ENCODE results near the gene NPRL2.

Gene NPRL2

DNA sequence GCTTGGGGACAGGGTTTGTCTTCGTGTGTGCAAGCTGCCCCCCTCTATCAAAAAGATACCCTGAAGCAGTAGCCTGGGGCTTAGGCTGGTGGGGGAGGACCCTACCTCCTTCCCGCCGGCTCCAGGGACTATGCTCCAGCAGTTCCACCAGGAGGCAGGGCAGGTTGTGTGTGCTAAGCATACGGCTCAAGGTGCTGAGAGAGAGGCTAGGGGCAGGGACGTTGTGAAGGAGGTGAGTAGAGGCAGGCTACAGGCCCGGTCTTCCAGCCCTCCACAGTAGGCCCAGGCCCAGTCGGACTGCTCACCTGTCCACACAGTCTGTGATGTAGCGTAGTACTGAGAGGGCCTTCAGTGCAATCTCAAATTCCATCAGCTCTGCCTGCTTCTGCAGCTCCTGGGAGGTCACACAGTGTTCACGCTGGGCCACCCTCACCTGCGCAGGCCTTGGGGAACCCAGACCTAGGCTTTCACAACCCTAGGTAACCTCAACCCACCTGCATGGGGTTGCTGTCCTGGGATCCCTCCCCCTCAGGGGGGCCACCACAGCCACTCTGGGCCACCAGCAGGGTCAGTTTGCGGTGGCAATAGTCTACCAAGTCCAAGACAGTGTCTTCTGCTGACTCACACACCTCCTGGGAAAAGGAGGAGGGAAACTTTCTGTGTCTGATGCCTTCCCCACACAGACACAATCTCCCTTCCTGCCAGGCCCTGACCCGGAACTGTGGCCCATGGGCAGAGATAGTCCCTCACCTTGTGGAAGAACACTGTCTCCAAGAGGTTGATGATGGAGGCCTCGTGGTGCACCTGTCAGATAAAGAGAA is 7.6 kb downstream of the NPRL2 start:
- H3K9me3 Mint-ChIP-seq = no peaks in the 10 kb centered on the region
- H3K4me3 Mint-ChIP-seq = no peak overlapping the region
- no peaks in the 10 kb centered on the region for H3K27me3 Mint-ChIP-seq
- H3K27ac Mint-ChIP-seq = no peak overlapping the region
- no peak for ATAC-seq
- peaks cover 72% of the 10 kb centered on the region for H3K4me1 Mint-ChIP-seq
- DNase-seq = no peak

DNA sequence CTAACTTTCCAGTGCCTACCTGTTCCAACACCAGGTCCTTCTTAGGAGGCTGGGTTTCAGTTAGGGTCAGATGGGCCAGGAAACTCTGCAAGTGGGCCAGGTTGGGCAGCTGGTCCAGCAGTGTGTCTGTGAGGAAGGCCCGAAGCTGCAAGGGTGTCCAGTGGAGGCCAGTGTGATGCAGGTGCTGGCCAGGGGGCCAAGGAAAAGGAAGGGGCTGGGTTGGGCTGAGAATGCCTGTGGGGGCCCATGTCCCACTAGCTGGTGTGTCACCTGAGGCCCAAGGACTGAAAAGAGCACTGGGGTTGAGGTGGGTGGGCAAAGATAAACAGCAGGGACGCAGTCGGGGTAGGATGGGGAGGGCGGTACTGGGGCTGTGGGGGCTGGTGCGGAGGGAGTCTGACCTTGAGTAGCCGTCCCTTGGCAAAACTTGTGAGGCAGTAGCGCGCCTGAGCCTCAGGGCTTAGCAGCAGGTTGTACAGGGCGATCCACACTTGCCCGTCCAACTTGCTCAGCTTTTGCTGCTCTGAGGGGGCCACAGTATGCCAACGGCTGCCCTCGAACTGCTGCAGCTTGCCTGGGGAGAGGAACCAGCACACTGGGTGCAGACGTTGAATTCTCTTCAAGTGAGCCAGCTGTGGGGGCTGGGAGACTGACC is 8.5 kb downstream of the NPRL2 start:
- Mint-ChIP-seq H3K4me3 (no peak overlapping the region), H3K9me3 (no peaks in the 10 kb centered on the region), H3K27me3 (no peaks in the 10 kb centered on the region), H3K27ac (no peak overlapping the region), H3K4me1 (peaks cover 65% of the 10 kb centered on the region)
- DNase-seq (no peak), ATAC-seq (no peak)

- Mint-ChIP-seq H3K9me3 (no peaks in the 10 kb centered on the region), H3K4me3 (peak overlapping the region; percentile 88 to 91), H3K27me3 (no peaks in the 10 kb centered on the region), H3K27ac (peak overlapping the region in 1 of 2 donors; percentile 8), H3K4me1 (peaks cover 66% of the 10 kb centered on the region)
- ATAC-seq (no peak), DNase-seq (no peak)
These were observed 9.0 kb downstream of the NPRL2 start for GRCh38 chr3:50341537-50341936.

DNA sequence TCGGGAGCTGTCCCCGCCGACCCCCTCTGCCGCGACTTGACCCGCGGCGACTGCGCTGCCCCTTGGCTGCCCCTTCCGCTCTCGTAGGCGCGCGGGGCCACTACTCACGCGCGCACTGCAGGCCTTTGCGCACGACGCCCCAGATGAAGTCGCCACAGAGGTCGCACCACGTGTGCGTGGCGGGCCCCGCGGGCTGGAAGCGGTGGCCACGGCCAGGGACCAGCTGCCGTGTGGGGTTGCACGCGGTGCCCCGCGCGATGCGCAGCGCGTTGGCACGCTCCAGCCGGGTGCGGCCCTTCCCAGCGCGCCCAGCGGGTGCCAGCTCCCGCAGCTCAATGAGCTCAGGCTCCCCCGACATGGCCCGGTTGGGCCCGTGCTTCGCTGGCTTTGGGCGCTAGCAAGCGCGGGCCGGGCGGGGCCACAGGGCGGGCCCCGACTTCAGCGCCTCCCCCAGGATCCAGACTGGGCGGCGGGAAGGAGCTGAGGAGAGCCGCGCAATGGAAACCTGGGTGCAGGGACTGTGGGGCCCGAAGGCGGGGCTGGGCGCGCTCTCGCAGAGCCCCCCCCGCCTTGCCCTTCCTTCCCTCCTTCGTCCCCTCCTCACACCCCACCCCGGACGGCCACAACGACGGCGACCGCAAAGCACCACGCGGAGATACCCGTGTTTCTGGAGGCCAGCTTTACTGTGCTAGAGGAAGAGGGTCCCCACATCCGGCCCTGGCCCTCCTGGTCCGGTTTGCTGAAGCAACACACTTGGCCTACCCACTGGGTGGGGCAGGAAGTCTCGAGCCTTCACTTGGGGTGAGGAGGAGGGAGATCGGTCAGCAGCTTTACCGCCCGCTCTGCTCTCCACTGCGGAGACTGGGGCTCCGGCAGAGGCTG is 9.9 kb downstream of the NPRL2 start, which contains the start of gene RASSF1:
TSS of gene RASSF1 (minus strand) at position 389 of the 882 bp plus-strand sequence. CDS start at position 358, 31 bp downstream.
- peak; percentile 48 for ATAC-seq
- peak; percentile 67 to 82 for DNase-seq
- Mint-ChIP-seq H3K27ac (peak within 1 kb of the TSS; percentile 85 to 96), H3K9me3 (no peaks in the 10 kb centered on the region), H3K27me3 (no peaks in the 10 kb centered on the region), H3K4me3 (peak within 1 kb of the TSS; percentile 88 to 91), H3K4me1 (peaks cover 66% of the 10 kb centered on the region)

- DNase-seq (no peak), ATAC-seq (no peak)
- H3K27ac Mint-ChIP-seq = peak overlapping the region; percentile 67 to 77
- H3K27me3 Mint-ChIP-seq = no peaks in the 10 kb centered on the region
- H3K9me3 Mint-ChIP-seq = no peaks in the 10 kb centered on the region
- peaks cover 66% of the 10 kb centered on the region for H3K4me1 Mint-ChIP-seq
- peak overlapping the region; percentile 88 to 91 for H3K4me3 Mint-ChIP-seq
These were observed 10.5 kb downstream of the NPRL2 start for GRCh38 chr3:50340147-50340447.

DNA sequence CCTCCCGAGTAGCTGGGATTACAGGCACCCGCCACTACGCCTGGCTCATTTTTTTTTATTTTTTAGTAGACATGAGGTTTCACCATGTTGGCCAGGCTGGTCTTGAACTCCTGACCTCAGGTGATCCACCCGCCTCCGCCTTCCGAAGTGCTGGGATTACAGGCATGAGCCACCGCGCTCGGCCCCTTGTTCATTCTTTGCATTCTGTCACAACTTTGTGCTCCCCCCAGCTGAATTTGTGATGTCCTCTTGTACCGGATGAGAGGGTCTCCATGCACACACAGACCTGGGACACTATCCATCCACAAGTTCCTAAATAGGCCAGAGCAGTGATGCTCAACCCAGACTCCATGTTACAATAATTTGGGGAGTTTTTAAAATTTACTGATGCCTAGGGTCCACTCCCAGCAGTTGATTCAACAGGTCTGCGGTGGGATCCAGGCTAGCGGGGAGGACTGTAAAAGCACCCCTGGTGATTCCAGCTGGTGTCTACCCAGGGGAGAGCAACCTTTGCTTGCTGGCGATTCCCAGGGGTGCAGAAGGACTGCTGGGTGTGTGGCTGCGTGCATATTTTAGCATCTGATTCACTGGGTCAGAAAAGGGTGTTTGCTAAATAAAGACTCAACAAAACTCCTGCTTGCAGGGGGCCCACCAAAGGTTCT is 11.0 kb downstream of the NPRL2 start:
- peaks cover 66% of the 10 kb centered on the region for H3K4me1 Mint-ChIP-seq
- H3K27me3 Mint-ChIP-seq = no peaks in the 10 kb centered on the region
- ATAC-seq = no peak
- peak overlapping the region; percentile 88 to 91 for H3K4me3 Mint-ChIP-seq
- H3K9me3 Mint-ChIP-seq = no peaks in the 10 kb centered on the region
- DNase-seq = no peak
- peak overlapping the region; percentile 89 to 92 for H3K27ac Mint-ChIP-seq

DNA sequence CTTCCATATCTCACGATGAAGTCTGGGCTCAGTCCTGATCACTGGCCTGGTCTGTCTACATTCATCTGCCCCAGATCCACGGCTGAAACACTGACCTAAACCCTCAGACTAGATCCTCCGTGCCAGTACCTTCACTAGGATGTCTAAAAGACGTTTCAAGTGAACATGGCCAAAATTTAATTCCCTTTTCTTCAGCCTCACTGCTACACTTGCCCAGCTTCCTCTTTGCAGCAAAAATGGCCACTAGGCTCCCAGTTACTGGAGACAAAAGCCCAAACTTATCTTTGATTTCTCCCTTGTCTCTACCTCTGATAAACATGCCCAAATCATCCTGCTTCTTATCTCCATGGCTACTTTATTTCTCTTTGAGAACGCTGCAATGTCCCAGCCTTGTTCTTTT is 11.6 kb downstream of the NPRL2 start:
- H3K4me3 Mint-ChIP-seq = peak overlapping the region; percentile 88 to 91
- ATAC-seq (no peak), DNase-seq (no peak)
- peaks cover 72% of the 10 kb centered on the region for H3K4me1 Mint-ChIP-seq
- no peaks in the 10 kb centered on the region for H3K27me3 Mint-ChIP-seq
- H3K9me3 Mint-ChIP-seq = no peaks in the 10 kb centered on the region
- peak overlapping the region; percentile 89 to 92 for H3K27ac Mint-ChIP-seq

GRCh38 chr3:50337175-50337861 is 13.3 kb downstream of the NPRL2 start:
- peak; percentile 95 to 98 for DNase-seq
- H3K27me3 Mint-ChIP-seq = no peaks in the 10 kb centered on the region
- H3K4me1 Mint-ChIP-seq = peaks cover 71% of the 10 kb centered on the region
- H3K27ac Mint-ChIP-seq = peak overlapping the region; percentile 92 to 99
- H3K4me3 Mint-ChIP-seq = peak overlapping the region; percentile 88 to 91
- peak; percentile 82 for ATAC-seq
- no peaks in the 10 kb centered on the region for H3K9me3 Mint-ChIP-seq

- Mint-ChIP-seq H3K4me1 (peaks cover 67% of the 10 kb centered on the region), H3K27me3 (no peaks in the 10 kb centered on the region), H3K27ac (peak overlapping the region; percentile 91 to 99), H3K4me3 (peak overlapping the region; percentile 88 to 91), H3K9me3 (no peaks in the 10 kb centered on the region)
- peak; percentile 61 for ATAC-seq
- peak in 1 of 2 donors; percentile 71 for DNase-seq
These were observed 14.0 kb downstream of the NPRL2 start for GRCh38 chr3:50336452-50337174.

DNA sequence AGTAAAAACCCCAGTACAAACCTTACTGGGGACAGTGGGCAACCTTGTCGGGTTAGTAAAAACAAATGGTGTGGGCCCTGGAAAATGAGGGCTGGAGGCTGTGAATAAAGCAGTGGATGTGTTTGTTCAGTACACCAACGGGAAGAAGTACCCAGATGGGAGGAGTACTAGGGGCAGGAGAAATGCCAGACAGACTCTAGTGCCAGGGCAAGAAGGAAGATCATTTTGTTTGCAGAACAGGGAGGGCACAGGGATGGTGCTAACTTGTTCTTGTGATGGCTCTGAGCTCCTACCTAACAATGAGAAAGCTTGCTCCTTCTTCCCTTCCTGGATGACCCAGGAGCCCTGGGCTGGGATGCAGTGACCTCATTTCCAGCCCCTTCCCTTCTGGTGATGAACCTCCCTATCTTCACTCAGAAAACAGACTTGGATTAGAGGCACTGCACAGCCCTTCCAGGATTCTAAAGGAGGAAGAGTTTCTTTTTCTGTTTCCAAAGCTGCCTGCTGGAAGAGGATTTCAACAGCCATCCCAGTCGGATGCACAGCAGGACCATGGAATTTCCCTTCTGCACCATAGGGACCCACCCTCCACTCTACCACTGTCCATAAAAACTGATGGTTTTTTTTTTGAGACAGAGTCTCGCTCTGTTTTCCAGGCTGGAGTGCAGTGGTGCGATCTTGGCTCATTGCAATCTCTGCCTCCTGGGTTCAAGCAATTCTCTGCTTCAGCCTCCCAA is 16.1 kb downstream of the NPRL2 start:
- H3K27me3 Mint-ChIP-seq = no peaks in the 10 kb centered on the region
- H3K27ac Mint-ChIP-seq = peak overlapping the region; percentile 61 to 65
- no peaks in the 10 kb centered on the region for H3K9me3 Mint-ChIP-seq
- peak overlapping the region; percentile 65 to 76 for H3K4me3 Mint-ChIP-seq
- ATAC-seq (no peak), DNase-seq (no peak)
- peaks cover 64% of the 10 kb centered on the region for H3K4me1 Mint-ChIP-seq

- H3K9me3 Mint-ChIP-seq = no peaks in the 10 kb centered on the region
- no peaks in the 10 kb centered on the region for H3K27me3 Mint-ChIP-seq
- ATAC-seq = no peak
- H3K4me3 Mint-ChIP-seq = peak overlapping the region; percentile 65 to 76
- H3K27ac Mint-ChIP-seq = peak overlapping the region; percentile 77 to 85
- H3K4me1 Mint-ChIP-seq = peaks cover 61% of the 10 kb centered on the region
- no peak for DNase-seq
These were observed 16.7 kb downstream of the NPRL2 start for GRCh38 chr3:50333744-50334328.

DNA sequence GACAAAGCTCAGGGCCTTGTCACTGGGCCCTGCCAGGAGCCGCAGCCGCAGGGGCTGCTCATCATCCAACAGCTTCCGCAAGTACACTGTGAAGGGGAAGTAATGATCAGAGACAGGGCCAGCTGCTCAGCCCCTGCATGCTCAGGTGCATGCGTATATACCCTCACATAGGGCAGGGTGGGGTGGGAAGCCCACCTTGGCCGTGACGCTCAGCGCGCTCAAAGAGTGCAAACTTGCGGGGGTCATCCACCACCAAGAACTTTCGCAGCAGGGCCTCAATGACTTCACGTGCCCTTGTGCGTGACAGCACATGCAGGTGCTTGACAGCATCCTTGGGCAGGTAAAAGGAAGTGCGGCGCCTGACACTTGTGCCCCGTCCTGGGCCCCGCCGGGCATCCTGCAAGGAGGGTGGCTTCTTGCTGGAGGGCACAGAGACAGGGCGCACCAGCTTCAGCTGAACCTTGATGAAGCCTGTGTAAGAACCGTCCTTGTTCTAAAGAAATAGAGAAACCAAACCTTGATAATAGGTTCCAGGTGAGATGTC is 19.1 kb downstream of the NPRL2 start:
- Mint-ChIP-seq H3K4me1 (peaks cover 57% of the 10 kb centered on the region), H3K4me3 (no peak overlapping the region), H3K9me3 (no peaks in the 10 kb centered on the region), H3K27me3 (no peaks in the 10 kb centered on the region), H3K27ac (no peak overlapping the region)
- DNase-seq (no peak), ATAC-seq (no peak)

DNA sequence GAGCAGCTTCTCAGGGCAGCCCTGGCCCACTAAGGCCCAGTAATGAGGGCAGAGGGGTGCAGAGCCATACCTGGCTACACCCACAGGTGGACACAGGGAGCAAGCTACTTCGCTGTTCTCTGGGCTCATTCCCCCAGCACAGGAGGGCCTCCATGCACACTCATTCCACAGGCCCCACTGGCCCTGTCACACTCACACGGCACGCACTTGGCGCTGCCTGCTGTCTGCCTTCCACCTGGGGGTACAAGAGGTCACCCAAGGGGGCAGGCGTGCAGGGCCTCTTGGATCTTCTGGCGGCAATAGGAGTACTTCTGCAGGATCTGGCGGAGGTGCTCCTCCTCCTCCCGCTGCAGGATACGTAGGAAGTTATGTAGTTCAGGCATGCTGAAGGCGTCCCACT is 20.2 kb downstream of the NPRL2 start:
- DNase-seq (no peak), ATAC-seq (no peak)
- H3K4me1 Mint-ChIP-seq = peaks cover 50% of the 10 kb centered on the region
- H3K27me3 Mint-ChIP-seq = no peaks in the 10 kb centered on the region
- no peaks in the 10 kb centered on the region for H3K9me3 Mint-ChIP-seq
- H3K27ac Mint-ChIP-seq = no peak overlapping the region
- H3K4me3 Mint-ChIP-seq = no peak overlapping the region
